Muscle layer of colon (tissue), 2 donors: ENCODE data around the gene CXCL12.

Source experiments
- H3K27ac ChIP-seq: one replicate; pipeline ENCODE4 v1.7.0; 2013; ENCODE audit warnings: low read depth, mild to moderate bottlenecking, low read length, moderate library complexity
- H3K27me3 ChIP-seq, 2 donors: one replicate each; pipeline ENCODE4 v1.7.0; 2013; ENCODE audit warnings: low read length in 2 of 2, mild to moderate bottlenecking in 2 of 2; ENCODE audit not compliant: insufficient read depth in 2 of 2, control insufficient read depth in 1 of 2
- H3K36me3 ChIP-seq: one replicate; pipeline ENCODE4 v1.7.0; 2013; ENCODE audit warnings: mild to moderate bottlenecking, low read length; ENCODE audit not compliant: insufficient read depth
- H3K4me1 ChIP-seq: one replicate; pipeline ENCODE4 v1.7.0; 2013; ENCODE audit warnings: mild to moderate bottlenecking, low read length; ENCODE audit not compliant: insufficient read depth
- H3K4me3 ChIP-seq, 2 donors: one replicate each; pipeline ENCODE4 v1.7.0; 2013; ENCODE audit warnings: low read length in 2 of 2, low read depth in 1 of 2, mild to moderate bottlenecking in 1 of 2, moderate library complexity in 1 of 2
- H3K9ac ChIP-seq: one replicate; pipeline ENCODE4 v1.7.0; 2013; ENCODE audit warnings: low read length
- H3K9me3 ChIP-seq: one replicate; pipeline ENCODE4 v1.7.0; 2013; ENCODE audit warnings: mild to moderate bottlenecking, low read length
- donor health status: abdominal sarcoma.
- donor health status: Adenocarcinoma of cecum.

The CXCL12 gene

GRCh38 chr10:44356139-44357022 is 28.5 kb downstream of the CXCL12 start:
- Histone ChIP-seq H3K27ac (no peak overlapping the region), H3K4me3 (no peak overlapping the region), H3K9me3 (no peaks in the 10 kb centered on the region), H3K27me3 (no peaks in the 10 kb centered on the region), H3K9ac (no peak overlapping the region), H3K4me1 (peaks cover 20% of the 10 kb centered on the region), H3K36me3 (no peaks in the 10 kb centered on the region)

DNA sequence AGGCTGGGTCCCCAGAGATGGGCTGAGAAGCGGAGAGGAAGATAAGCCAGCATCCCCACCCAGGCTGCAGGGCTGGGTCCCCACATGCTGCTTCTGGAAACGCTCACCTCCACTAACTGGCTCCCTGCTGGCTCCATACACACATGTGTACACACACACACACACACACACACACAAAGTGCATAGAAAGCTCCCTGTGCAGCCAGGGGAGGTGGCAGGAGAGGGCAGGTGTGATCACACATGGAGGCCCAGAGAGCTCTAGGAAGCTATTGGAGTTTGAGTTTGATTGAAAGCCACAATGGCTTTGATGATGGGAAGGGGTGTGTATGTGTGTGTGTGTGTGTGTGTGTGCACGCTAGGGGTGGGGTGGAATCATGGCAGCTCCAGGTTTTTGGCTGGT is 29.3 kb downstream of the CXCL12 start:
- Histone ChIP-seq H3K27ac (no peak overlapping the region), H3K4me1 (peaks cover 20% of the 10 kb centered on the region), H3K9me3 (no peaks in the 10 kb centered on the region), H3K36me3 (no peaks in the 10 kb centered on the region), H3K27me3 (no peaks in the 10 kb centered on the region), H3K4me3 (no peak overlapping the region), H3K9ac (no peak overlapping the region)

DNA sequence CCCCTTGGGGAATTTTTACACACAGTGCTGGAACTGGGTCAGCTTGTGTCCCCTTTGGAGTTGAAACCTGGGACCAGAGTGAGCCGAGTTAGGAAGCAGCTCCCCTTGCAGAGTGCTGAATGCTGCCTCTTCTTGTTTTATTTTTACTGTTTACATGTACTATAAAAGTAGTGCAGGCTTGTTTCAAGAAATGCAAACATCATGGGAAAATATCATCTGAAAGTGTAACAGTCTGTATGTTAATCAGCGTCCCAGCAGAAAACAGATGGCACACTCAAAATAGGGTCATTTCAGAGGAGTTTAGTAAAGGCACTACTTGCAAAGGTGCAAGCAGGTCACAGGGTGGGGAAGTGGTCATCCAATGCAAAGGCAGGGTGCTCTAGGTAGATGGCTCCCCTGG is 30.1 kb downstream of the CXCL12 start:
- peaks cover 20% of the 10 kb centered on the region for H3K4me1 ChIP-seq
- H3K4me3 ChIP-seq: no peak overlapping the region
- H3K9ac ChIP-seq: no peak overlapping the region
- H3K27ac ChIP-seq: no peak overlapping the region
- H3K27me3 ChIP-seq: no peaks in the 10 kb centered on the region
- H3K36me3 ChIP-seq: no peaks in the 10 kb centered on the region
- no peaks in the 10 kb centered on the region for H3K9me3 ChIP-seq

GRCh38 chr10:44353721-44354120 is 31.2 kb downstream of the CXCL12 start:
- Histone ChIP-seq H3K36me3 (no peaks in the 10 kb centered on the region), H3K27ac (no peak overlapping the region), H3K27me3 (no peaks in the 10 kb centered on the region), H3K4me3 (no peak overlapping the region), H3K9ac (no peak overlapping the region), H3K4me1 (peaks cover 20% of the 10 kb centered on the region), H3K9me3 (no peaks in the 10 kb centered on the region)

DNA sequence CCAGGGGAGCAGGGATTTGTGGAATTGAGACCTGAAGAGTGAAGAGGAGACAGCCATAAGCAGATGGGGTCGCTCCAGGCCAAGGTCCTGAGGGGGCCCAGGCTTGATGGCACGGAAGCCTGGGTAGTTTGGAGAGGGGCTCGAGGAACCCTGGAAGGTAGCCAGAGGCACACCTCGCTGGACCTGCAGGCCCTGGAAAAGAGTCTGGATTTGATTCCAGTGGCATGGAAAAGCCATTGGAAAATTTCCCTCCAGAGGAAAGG is 31.8 kb downstream of the CXCL12 start:
- Histone ChIP-seq H3K27ac (no peak overlapping the region), H3K36me3 (no peaks in the 10 kb centered on the region), H3K9me3 (no peaks in the 10 kb centered on the region), H3K4me1 (peaks cover 15% of the 10 kb centered on the region), H3K9ac (no peak overlapping the region), H3K4me3 (no peak overlapping the region), H3K27me3 (no peaks in the 10 kb centered on the region)

GRCh38 chr10:44352316-44353127 is 32.4 kb downstream of the CXCL12 start:
- no peaks in the 10 kb centered on the region for H3K27me3 ChIP-seq
- peaks cover 11% of the 10 kb centered on the region for H3K4me1 ChIP-seq
- no peak overlapping the region for H3K27ac ChIP-seq

GRCh38 chr10:44348496-44348895 is 36.4 kb downstream of the CXCL12 start:
- H3K9ac ChIP-seq: no peak overlapping the region
- H3K27me3 ChIP-seq: no peaks in the 10 kb centered on the region
- no peak overlapping the region for H3K4me3 ChIP-seq

More at GRCh38 chr10:44352316-44353127, 32.4 kb downstream of the CXCL12 start:
- H3K9ac ChIP-seq: no peak overlapping the region
- H3K36me3 ChIP-seq: no peaks in the 10 kb centered on the region
- no peak overlapping the region for H3K4me3 ChIP-seq
- no peaks in the 10 kb centered on the region for H3K9me3 ChIP-seq

GRCh38 chr10:44347609-44348400 is 37.1 kb downstream of the CXCL12 start:
- H3K27ac ChIP-seq: no peak overlapping the region
- no peaks in the 10 kb centered on the region for H3K9me3 ChIP-seq
- no peaks in the 10 kb centered on the region for H3K27me3 ChIP-seq
- H3K36me3 ChIP-seq: peaks cover 4% of the 10 kb centered on the region
- peaks cover 11% of the 10 kb centered on the region for H3K4me1 ChIP-seq
- no peak overlapping the region for H3K9ac ChIP-seq
- H3K4me3 ChIP-seq: no peak overlapping the region

More at GRCh38 chr10:44348496-44348895, 36.4 kb downstream of the CXCL12 start:
- no peak overlapping the region for H3K27ac ChIP-seq
- H3K4me1 ChIP-seq: peaks cover 11% of the 10 kb centered on the region
- peaks cover 4% of the 10 kb centered on the region for H3K36me3 ChIP-seq
- H3K9me3 ChIP-seq: no peaks in the 10 kb centered on the region

DNA sequence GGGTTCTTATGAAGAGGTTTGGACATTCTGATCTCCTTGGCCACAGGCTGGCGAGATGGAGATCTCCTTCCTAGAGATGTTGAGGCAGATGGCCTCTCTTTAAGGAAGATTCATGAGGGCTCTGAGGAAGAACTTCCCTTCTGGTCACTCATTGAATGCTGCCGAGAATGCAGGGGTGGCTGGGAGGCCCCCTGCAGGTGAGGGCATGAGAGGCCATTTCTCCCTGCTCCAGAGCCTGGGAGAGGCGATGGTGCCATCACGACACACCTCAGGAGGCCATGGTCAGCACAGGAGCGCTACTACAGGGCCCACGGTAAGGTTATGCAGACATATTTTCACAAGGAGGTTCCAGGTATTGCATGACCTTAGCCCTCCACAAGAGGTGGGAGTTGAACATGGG is 40.2 kb downstream of the CXCL12 start:
- no peak overlapping the region for H3K4me3 ChIP-seq
- H3K27me3 ChIP-seq: no peaks in the 10 kb centered on the region
- H3K4me1 ChIP-seq: no peaks in the 10 kb centered on the region
- no peak overlapping the region for H3K27ac ChIP-seq
- no peaks in the 10 kb centered on the region for H3K9me3 ChIP-seq
- peaks cover 4% of the 10 kb centered on the region for H3K36me3 ChIP-seq
- H3K9ac ChIP-seq: no peak overlapping the region

GRCh38 chr10:44343843-44344242 is 41.1 kb downstream of the CXCL12 start:
- Histone ChIP-seq H3K9me3 (no peaks in the 10 kb centered on the region), H3K36me3 (peaks cover 4% of the 10 kb centered on the region), H3K9ac (no peak overlapping the region), H3K27me3 (no peaks in the 10 kb centered on the region), H3K4me3 (no peak overlapping the region), H3K27ac (no peak overlapping the region), H3K4me1 (no peaks in the 10 kb centered on the region)

- H3K9ac ChIP-seq: no peak overlapping the region
- peaks cover 4% of the 10 kb centered on the region for H3K36me3 ChIP-seq
- H3K4me3 ChIP-seq: no peak overlapping the region
- no peaks in the 10 kb centered on the region for H3K4me1 ChIP-seq
- H3K27me3 ChIP-seq: no peaks in the 10 kb centered on the region
- no peak overlapping the region for H3K27ac ChIP-seq
- no peaks in the 10 kb centered on the region for H3K9me3 ChIP-seq
These were observed 43.0 kb downstream of the CXCL12 start for GRCh38 chr10:44341886-44342285.
